Effector memory CD4-positive, alpha-beta T cell (primary cell): Measurements from ENCODE around the gene LONP1.
"Not testable (repeated sequence)": the region's sequence is repeated elsewhere in the genome, so short reads cannot be mapped to it uniquely, and the experiment has no call there.

Experiments
- DNase-seq, 3 donors: peaks; one replicate each; pipeline ENCODE4 v3.0.0-alpha.2; 2020
- H3K27ac ChIP-seq: 2 replicates; pipeline ENCODE4 v1.7.0; 2013; ENCODE audit warnings: mild to moderate bottlenecking, low read length, moderate library complexity; ENCODE audit not compliant: insufficient read depth, poor library complexity, severe bottlenecking
- H3K27me3 ChIP-seq: replicated peaks from 2 replicates; pipeline ENCODE4 v1.7.0; 2013; ENCODE audit warnings: mild to moderate bottlenecking, low read length; ENCODE audit not compliant: insufficient read depth, control insufficient read depth, poor library complexity, severe bottlenecking
- H3K36me3 ChIP-seq: 2 replicates; pipeline ENCODE4 v1.7.0; 2013; ENCODE audit warnings: mild to moderate bottlenecking, low read length, moderate library complexity; ENCODE audit not compliant: control insufficient read depth, insufficient read depth
- H3K4me1 ChIP-seq: 2 replicates; pipeline ENCODE4 v1.7.0; 2013; ENCODE audit warnings: low read length, mild to moderate bottlenecking; ENCODE audit not compliant: control insufficient read depth, insufficient read depth, poor library complexity, severe bottlenecking
- H3K4me3 ChIP-seq: 2 replicates; pipeline ENCODE4 v1.7.0; 2013; ENCODE audit warnings: low read length, low read depth, mild to moderate bottlenecking; ENCODE audit not compliant: insufficient read depth, poor library complexity, severe bottlenecking
- H3K9me3 ChIP-seq: 2 replicates; pipeline ENCODE4 v1.7.0; 2013; ENCODE audit warnings: mild to moderate bottlenecking, low read length, moderate library complexity; ENCODE audit not compliant: control insufficient read depth

The LONP1 gene

DNA sequence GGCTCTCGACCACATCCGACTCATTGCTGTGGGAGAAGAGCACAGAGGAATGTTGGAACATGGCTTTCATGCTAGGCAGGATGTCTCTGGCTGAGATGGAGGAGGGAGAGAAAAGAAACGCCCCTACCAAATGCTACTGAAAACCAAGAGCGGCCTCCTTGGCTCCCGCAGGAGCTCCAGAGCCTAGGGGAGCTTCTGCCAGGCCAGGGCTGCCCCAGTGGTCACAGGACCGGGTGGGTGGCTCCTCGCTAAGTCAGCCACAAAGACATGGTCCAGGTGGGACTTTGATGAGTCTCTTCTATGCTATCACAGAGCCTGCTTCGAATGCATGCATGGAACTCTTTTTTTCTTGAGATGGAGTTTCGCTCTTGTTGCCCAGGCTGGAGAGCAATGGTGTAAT is 6.7 kb downstream of the LONP1 start:
- Histone ChIP-seq H3K4me1 (no peaks in the 10 kb centered on the region), H3K27ac (no peak overlapping the region), H3K36me3 (peaks cover 40% of the 10 kb centered on the region), H3K27me3 (no peaks in the 10 kb centered on the region), H3K4me3 (no peak overlapping the region), H3K9me3 (no peaks in the 10 kb centered on the region)
- DNase-seq, result no peak

DNA sequence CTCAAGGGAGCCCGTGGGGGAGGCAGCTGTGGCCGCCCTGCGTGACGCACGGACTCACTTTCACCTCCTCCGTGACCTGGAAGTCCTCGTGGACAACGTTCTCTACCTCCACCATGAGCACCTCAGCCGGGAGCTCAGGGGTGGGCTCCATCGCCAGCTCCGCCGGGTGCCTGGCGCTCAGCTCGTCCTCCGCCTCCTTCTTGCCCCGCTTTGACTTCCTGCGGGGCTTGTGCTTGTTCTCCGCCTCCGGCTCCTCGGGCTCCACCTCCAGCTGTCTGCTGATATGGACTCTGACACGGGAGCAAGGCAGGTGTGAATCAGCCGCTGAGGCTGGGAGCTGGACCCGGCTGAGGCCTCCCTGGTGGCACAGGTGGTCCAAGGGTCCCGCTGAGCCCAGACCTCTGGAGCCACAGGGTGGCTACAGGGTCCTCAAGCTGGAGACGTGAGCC is 8.2 kb downstream of the LONP1 start:
- no peaks in the 10 kb centered on the region for H3K9me3 ChIP-seq
- peaks cover 53% of the 10 kb centered on the region for H3K36me3 ChIP-seq
- no peaks in the 10 kb centered on the region for H3K4me1 ChIP-seq
- H3K27me3 ChIP-seq, result no peaks in the 10 kb centered on the region
- no peak overlapping the region for H3K27ac ChIP-seq
- no peak for DNase-seq
- no peak overlapping the region for H3K4me3 ChIP-seq

DNA sequence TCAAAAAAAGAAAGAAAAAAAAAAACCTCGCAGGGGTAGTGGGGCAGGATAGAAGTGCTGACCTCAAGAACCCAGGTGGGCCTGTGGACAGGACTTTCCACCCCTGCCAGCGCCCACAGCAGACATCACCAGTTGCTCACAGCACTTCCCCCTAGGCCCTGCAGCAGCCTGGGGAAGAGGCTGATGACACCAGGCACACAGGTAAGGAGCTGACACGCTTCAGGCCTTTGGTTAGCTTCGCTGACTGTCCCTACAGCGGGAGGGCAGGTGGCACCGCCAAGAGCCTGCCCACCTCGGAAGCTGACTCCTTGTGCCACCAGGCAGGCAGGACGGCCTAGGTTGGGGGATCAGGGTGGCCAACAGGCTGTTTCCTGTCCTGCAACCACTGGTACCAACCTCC is 8.9 kb downstream of the LONP1 start:
- Histone ChIP-seq H3K27ac (no peak overlapping the region), H3K36me3 (peaks cover 60% of the 10 kb centered on the region), H3K4me3 (no peak overlapping the region), H3K27me3 (no peaks in the 10 kb centered on the region), H3K4me1 (no peaks in the 10 kb centered on the region), H3K9me3 (no peaks in the 10 kb centered on the region)
- DNase-seq, result no peak

DNA sequence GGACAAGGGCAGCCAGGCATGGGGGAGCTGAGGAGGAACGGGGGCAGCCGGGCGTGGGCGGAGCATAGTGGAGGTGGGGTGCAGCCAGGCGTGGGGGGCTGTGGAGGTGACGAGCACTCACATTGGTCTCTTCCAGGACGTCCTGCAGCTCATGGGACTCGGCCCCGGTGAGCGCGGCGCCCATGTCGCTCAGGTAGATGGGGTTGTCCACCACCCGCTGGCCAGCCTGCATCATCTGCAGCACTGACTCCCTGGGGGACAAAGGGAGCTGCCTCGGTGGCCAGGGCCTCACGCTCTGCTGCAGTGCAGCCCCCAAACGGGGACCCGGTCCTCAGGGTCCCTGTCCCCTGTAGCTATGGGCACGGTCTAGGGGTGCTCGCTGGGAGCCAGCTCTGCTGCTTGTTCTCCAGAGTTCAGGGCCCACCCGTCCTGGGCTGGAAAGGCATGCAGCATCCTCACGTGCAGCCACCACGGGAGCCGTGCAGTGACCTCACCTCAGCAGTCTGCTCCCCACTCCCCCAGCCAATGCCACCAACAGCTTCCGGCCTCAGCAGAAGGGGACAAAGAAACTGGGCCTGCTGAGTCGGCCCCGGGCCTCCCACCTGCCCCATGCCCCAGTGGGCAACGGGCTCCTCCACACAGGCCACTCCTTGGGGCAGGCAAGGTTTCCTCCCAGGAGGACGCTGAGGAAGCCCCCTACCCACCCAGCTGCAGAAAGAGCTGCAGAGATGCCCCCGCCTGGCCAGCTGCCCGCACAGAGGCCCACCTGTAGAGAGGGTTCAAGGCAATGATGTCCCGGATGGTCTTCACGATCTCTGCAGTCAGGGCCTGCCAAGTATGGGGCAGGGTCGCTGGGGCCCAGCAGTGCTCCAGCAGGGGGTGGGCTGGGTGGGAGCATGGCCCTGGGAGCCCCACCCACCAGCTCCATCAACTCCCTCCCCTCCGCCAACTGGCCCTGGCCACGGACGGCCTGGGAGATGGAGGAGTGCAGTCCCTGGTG is 12.1 kb downstream of the LONP1 start:
- Histone ChIP-seq H3K27me3 (no peaks in the 10 kb centered on the region), H3K27ac (no peak overlapping the region), H3K4me1 (no peaks in the 10 kb centered on the region), H3K36me3 (peaks cover 67% of the 10 kb centered on the region), H3K9me3 (no peaks in the 10 kb centered on the region), H3K4me3 (no peak overlapping the region)
- no peak for DNase-seq

DNA sequence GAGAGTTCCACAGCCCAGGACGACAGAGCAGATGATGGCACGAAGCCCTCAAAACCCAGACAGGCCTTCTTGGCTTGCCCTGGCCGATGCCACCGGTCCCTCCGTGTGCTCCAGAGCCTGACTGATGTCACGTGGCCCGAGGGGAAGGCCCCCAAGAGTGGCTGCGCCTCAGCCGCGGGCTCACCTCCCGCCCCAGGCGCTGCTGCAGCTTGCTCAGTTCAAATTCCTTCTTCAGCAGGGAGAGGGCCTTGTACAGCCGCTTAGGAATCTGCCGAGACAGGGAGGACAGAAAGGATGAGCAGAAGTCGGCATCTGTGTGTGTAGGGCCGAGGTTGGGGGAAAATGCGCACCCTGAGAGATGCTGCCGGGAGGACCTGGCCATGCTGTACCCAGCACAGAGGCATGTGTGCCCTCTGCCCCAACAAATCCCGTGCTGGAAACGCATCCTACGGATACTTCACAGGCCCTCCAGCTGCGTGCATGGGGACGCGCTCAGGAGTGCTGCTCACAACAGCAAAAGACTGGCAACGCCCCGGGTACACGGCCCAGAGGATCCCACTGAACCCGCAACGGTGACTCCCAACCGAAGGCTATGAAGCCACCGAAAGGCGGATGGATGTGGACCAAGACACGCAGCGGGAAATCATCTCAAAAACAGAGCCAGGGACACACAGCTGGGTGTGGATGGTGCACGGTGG is 12.9 kb downstream of the LONP1 start:
- H3K27ac ChIP-seq, result no peak overlapping the region
- no peaks in the 10 kb centered on the region for H3K4me1 ChIP-seq
- H3K36me3 ChIP-seq, result peaks cover 58% of the 10 kb centered on the region
- H3K4me3 ChIP-seq, result no peak overlapping the region
- H3K9me3 ChIP-seq, result no peaks in the 10 kb centered on the region
- H3K27me3 ChIP-seq, result no peaks in the 10 kb centered on the region
- no peak for DNase-seq

DNA sequence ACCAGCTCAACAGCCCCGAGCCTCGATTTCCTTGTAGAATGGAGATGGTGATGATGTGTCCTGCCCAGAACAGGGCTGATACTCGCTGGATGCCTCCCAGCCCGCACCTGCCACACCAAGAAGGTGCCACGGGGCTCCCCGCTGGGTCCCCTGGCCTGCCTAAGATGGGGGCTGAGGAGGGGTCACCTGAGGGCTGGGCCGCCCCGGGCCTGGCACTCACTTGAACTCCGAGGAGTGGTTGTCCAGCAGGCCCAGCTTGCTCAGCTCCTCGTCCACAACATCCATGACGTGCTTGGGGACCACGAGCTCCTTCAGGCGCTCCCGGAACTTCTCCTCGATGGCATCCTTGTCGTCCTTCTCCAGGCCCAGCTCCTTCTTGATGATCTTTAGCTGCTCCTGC is 14.4 kb downstream of the LONP1 start:
- Histone ChIP-seq H3K36me3 (peaks cover 44% of the 10 kb centered on the region), H3K27me3 (no peaks in the 10 kb centered on the region), H3K27ac (no peak overlapping the region), H3K9me3 (no peaks in the 10 kb centered on the region), H3K4me3 (no peak overlapping the region), H3K4me1 (no peaks in the 10 kb centered on the region)
- DNase-seq, result no peak

DNA sequence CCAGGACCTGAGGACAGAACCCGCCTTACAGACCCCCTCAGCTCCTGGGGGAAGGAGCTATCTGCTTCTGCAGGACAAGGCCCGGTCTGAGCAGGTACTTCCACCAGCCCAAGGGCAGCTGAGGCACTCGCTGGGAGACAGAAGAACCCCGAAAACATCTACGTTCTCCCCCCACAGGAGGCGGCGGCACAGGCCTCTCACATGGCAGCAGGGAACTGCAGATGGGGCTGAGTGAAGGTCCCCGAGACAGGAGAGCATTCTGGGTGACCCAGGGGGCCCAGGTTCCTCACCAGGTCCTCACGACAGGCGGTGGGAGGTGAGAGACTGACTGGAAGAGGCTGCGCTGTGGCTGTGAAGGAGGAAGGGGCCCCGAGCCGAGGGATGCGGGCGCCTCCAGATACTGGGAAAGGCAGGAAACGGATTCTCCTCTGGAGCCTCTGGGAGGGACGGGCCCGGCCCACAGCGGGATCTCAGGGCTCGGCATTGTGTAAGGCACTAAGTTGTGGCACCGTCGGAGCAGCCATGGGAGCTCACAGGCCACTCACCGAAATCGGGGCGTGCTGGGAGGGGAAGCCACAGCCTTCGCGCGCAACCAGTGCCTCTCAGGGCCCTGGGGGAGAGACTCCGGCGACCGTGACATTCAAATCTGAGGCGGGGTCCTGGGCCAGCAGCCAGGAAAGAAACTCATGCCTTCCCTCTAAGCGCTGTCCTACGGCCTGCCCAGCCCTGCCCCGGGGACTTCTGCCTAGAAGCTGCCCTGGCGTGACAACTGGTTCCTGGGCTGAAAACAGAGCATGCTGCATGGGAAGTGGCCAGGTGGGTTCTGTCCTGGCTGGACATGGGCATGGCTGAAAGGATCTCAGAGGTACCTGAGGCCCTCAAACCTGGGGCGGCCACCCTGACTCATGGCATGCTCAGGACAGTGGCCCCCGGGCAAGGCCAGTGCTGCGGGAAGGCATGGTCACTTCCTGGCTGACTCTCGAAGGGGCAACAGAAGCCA is 15.8 kb downstream of the LONP1 start:
- no peaks in the 10 kb centered on the region for H3K4me1 ChIP-seq
- H3K36me3 ChIP-seq, result peaks cover 43% of the 10 kb centered on the region
- no peaks in the 10 kb centered on the region for H3K9me3 ChIP-seq
- no peak overlapping the region for H3K27ac ChIP-seq
- no peak for DNase-seq
- H3K4me3 ChIP-seq, result no peak overlapping the region
- H3K27me3 ChIP-seq, result no peaks in the 10 kb centered on the region

DNA sequence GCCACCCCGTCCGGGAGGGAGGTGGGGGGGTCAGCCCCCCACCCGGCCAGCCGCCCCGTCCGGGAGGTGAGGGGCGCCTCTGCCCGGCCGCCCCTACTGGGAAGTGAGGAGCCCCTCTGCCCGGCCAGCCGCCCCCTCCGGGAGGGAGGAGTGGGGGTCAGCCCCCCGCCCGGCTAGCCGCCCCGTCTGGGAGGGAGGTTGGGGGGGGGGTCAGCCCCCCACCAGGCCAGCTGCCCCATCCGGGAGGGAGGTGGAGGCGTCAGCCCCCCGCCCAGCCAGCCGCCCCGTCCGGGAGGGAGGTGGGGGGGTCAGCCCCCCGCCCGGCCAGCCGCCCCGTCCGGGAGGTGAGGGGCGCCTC is 17.9 kb downstream of the LONP1 start:
- peaks cover 48% of the 10 kb centered on the region for H3K36me3 ChIP-seq
- H3K9me3 ChIP-seq, DNase-seq, H3K4me1 ChIP-seq, H3K27me3 ChIP-seq, H3K4me3 ChIP-seq, H3K27ac ChIP-seq: not testable (repeated sequence)

DNA sequence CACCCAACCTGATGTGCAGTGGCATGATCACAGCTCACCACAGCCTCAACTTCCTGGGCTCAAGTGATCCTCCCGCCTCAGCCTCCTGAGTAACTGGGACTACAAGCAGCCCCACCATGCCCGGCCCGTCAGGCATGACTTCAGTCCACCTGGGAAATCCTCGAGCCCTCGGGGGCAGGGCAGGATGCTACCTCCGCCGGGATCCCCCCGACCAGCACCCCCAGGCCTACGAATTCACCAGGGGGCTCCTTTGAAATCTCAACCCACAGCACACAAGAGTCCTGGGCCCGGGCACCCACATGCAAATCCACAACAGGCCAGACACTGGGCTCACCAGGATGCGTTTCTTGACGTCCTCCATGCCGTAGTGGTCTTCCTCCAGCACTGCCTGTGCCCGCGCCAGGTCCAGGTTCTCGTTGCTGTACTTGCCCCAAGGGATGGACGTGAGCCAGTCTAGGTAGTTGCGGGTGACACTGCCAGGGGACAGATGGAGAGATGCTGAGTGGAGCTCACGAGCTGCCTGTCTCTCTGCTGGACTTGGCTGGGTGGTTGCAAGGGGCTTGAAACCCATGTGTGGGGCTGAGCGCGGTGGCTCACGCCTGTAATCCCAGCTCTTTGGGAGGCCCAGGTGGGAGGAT is 19.4 kb downstream of the LONP1 start:
- no peak overlapping the region for H3K4me3 ChIP-seq
- H3K9me3 ChIP-seq, result no peaks in the 10 kb centered on the region
- no peak for DNase-seq
- H3K4me1 ChIP-seq, result no peaks in the 10 kb centered on the region
- H3K27me3 ChIP-seq, result no peaks in the 10 kb centered on the region
- H3K36me3 ChIP-seq, result peaks cover 48% of the 10 kb centered on the region
- no peak overlapping the region for H3K27ac ChIP-seq
